ENCODE data around the gene ST6GALNAC1.

The ST6GALNAC1 gene

GRCh38 chr17:76575570-76575969 is 68.0 kb downstream of the ST6GALNAC1 start:
- no peak for DNase-seq
